ENCODE measurements around the gene TDRD10. TPM values are rescaled to one million over a fixed set of nuclear protein-coding genes. Genes with fewer than 3 reads are reported as not detected.

TDRD10 gene
- polyA plus RNA-seq, 1 experiment: not detected

DNA sequence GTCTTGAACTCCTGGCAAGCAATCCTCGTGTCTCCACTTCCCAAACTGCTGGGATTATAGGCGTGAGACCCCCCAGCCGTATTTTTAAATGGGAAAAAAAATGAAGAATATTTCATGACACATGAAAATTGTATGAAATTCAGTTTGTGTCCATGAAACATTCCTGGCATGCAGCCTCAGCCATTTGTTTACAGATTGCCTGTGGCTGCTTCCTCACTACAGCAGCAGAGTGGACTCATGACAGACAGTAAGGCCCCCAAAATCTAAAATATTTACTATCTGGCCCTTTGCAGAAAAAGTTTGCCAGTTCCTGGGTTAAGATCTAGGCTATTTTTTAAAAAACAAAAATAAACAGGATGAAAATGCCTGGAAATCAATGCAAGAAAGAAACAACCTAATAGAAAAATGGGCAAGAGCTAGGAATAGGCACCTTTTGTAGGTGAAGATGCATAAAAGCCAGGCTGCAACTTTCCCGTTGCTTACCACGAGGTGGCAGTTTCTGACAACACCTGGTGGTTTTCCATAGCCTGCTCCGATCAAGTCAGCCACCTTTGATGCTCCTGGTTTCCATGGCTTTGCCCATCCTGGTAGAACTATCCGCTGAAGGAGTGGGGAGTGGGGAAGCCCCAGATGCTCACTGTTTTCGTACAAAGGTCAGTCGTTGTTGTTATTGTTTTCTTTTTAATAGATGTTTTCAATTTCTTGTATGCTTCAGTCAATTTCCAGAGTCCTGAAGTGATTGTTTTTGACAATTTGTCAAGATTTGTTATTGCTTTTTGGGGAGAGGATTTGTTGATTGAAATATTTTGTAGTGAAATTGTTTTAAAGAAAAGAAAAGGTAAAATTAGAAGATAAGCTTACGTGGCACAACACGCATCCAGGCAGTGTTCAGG, 32.2 kb downstream of the TDRD10 start:
- DNase-seq (ENCODE audit: low read depth): no peak
- Histone ChIP-seq H3K36me3 (ENCODE audit: control insufficient read depth, insufficient read depth, low read length) (no peaks in the 10 kb centered on the region), H3K4me3 (ENCODE audit: low read depth, low read length) (no peak overlapping the region), H3K27me3 (ENCODE audit: control insufficient read depth, insufficient read depth, low read length) (peaks cover 10% of the 10 kb centered on the region)
- POLR2A ChIA-PET: no interaction called here
- TF ChIP-seq, protein P1, sequence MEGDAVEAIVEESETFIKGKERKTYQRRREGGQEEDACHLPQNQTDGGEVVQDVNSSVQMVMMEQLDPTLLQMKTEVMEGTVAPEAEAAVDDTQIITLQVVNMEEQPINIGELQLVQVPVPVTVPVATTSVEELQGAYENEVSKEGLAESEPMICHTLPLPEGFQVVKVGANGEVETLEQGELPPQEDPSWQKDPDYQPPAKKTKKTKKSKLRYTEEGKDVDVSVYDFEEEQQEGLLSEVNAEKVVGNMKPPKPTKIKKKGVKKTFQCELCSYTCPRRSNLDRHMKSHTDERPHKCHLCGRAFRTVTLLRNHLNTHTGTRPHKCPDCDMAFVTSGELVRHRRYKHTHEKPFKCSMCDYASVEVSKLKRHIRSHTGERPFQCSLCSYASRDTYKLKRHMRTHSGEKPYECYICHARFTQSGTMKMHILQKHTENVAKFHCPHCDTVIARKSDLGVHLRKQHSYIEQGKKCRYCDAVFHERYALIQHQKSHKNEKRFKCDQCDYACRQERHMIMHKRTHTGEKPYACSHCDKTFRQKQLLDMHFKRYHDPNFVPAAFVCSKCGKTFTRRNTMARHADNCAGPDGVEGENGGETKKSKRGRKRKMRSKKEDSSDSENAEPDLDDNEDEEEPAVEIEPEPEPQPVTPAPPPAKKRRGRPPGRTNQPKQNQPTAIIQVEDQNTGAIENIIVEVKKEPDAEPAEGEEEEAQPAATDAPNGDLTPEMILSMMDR (IDR thresholded peaks at IDR 0.05; ENCODE audit: insufficient read depth, low read depth, low read length): peak; percentile 45
- CTCF ChIA-PET: interaction anchor here (0.9 to 3.2 kb wide), 7 partner anchors 8 to 55 kb away, joined by 3 to 12 read pairs (median 4); no protein-coding TSS in a partner anchor

DNA sequence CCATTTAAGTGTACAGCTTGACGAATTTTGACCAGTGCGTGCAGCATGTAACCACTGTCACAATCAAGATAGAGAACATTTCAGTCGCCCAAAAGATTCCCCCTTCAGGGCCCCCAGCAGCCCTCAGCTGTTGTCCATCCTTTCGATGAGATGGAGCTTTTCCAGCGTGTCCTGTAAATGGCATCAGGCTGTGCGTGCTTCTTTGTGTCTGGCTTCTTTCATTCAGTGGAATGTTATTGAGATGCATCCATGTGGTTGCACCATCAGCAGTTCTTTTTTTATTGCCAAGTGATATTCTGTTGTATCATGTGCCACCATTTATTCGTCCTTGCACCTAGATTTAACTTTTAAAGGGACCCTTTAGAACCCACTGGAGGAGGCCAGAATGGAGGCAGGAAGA, 34.6 kb downstream of the TDRD10 start:
- DNase-seq (ENCODE audit: low read depth): no peak
- TF ChIP-seq, protein P1 (IDR thresholded peaks at IDR 0.05; ENCODE audit: insufficient read depth, low read depth, low read length): no peak
- POLR2A ChIA-PET: no interaction called here
- CTCF ChIA-PET: interaction anchor here (1.0 to 3.2 kb wide), 3 partner anchors 57 to 548 kb away, joined by 4 to 12 read pairs (median 5); no protein-coding TSS in a partner anchor
- Histone ChIP-seq H3K36me3 (ENCODE audit: control insufficient read depth, insufficient read depth, low read length) (no peaks in the 10 kb centered on the region), H3K27me3 (ENCODE audit: control insufficient read depth, insufficient read depth, low read length) (peaks cover 10% of the 10 kb centered on the region), H3K4me3 (ENCODE audit: low read depth, low read length) (no peak overlapping the region)

DNA sequence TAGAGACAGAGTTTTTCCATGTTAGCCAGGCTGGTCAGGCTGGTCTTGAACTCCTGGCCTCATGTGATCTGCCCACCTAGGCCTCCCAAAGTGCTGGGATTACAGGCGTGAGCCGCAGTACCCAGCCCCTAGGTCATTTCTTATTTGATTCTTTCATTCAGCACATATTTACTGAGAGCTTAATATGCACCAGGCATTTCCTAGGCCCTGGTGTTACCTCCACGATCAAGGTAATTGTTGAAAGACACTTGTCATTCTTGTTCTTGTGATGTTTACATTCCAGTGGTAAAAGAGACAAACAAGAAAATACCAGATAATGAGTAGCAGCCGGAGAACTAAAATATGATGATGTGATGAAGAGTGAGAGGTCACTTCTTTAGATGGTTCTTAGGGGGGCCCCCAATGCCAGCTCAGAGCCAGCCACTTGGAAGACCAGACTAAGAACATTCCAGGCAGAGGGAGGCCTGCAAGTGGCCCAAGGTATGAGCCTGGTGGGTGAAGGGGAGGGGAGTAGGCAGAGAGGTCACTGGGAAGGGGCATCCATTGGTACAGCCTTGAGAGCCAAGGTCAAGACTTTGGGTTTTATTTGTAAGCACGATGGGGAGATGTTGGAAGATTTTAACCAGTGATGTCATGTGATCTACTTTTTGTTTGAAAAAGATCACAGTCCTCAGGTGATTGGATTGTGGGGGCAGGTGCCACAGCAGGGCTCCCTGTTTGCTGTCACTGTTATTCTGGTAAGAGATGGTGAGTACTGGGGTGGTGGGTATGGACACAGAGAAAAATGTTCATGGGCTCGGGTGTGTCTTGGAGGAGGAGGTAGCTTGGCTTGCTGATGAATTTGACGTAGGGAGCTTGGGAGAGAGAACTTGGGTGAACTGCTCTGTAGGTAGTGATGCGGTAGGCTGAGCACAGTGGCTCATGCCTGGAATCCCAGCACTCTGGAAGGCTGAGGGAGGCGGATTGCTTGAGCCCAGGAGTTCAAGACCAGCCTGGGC, 37.8 kb downstream of the TDRD10 start:
- ChIA-PET POLR2A (no interaction called here), CTCF (no interaction called here)

DNA sequence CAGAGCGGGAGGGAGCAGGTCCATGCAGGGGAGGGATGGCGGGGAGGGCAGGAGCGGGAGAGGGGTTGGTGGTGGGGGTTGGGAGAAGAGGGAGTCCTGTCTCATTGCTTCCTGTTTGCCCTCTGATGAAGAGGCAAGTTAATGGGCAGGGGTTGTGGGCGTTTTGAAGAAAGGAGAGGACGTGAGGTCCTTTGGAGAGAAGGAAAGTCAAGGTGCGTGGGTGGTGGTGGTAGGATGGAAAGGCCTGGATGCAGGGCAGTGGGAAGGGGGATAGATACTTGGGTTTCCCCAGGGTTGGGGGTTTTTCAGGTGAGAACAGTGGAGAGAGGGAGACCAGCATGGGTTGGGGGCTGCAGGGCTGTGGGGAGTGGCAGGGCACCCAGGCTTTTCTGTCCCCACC, 39.2 kb downstream of the TDRD10 start:
- ChIA-PET POLR2A (no interaction called here), CTCF (interaction anchor here (1.8 kb wide), 1 partner anchor 18 kb away, joined by 4 read pairs; no protein-coding TSS in a partner anchor)
- TF ChIP-seq, protein P1 (IDR thresholded peaks at IDR 0.05; ENCODE audit: insufficient read depth, low read depth, low read length): no peak
- DNase-seq (ENCODE audit: low read depth): no peak
- Histone ChIP-seq H3K4me3 (ENCODE audit: low read depth, low read length) (no peak overlapping the region), H3K27me3 (ENCODE audit: control insufficient read depth, insufficient read depth, low read length) (peaks cover 13% of the 10 kb centered on the region), H3K36me3 (ENCODE audit: control insufficient read depth, insufficient read depth, low read length) (no peaks in the 10 kb centered on the region)

More for the DNA sequence above, 37.8 kb downstream of the TDRD10 start:
- Histone ChIP-seq H3K27me3 (ENCODE audit: control insufficient read depth, insufficient read depth, low read length) (peaks cover 14% of the 10 kb centered on the region), H3K36me3 (ENCODE audit: control insufficient read depth, insufficient read depth, low read length) (no peaks in the 10 kb centered on the region), H3K4me3 (ENCODE audit: low read depth, low read length) (no peak overlapping the region)
- TF ChIP-seq, protein P1 (IDR thresholded peaks at IDR 0.05; ENCODE audit: insufficient read depth, low read depth, low read length): no peak
- DNase-seq (ENCODE audit: low read depth): no peak
